GM23248 (cell line): ENCODE results near the gene PIF1. TPM values are rescaled to one million over a fixed set of nuclear protein-coding genes. Genes with fewer than 3 reads are reported as not detected.

Experiments
- DNase-seq: peaks from one replicate; pipeline ENCODE4 v3.0.0-alpha.2; 2015
- H2AFZ ChIP-seq: fragments of 200-600 bp; sonication (generic); 2 replicates; pipeline ENCODE4 v1.6.1; 2016; ENCODE audit warnings: antibody characterized with exemption
- H3F3A ChIP-seq: fragments of 200-600 bp; sonication (generic); 2 replicates; pipeline ENCODE4 v1.6.1; 2016; ENCODE audit warnings: mild to moderate bottlenecking, antibody characterized with exemption, mixed run types; ENCODE audit not compliant: insufficient read depth
- H3K27ac ChIP-seq: fragments of 200-600 bp; sonication (generic); 2 replicates; pipeline ENCODE4 v1.5.1; 2016; ENCODE audit warnings: mild to moderate bottlenecking
- H3K27me3 ChIP-seq: fragments of 200-600 bp; sonication (generic); replicated peaks from 2 replicates; pipeline ENCODE4 v1.6.1; 2016; ENCODE audit warnings: mild to moderate bottlenecking; ENCODE audit not compliant: insufficient read depth
- H3K36me3 ChIP-seq: fragments of 200-600 bp; sonication (generic); 2 replicates; pipeline ENCODE4 v1.6.1; 2016; ENCODE audit warnings: low read depth, mild to moderate bottlenecking
- H3K4me1 ChIP-seq: fragments of 200-600 bp; sonication (generic); 2 replicates; pipeline ENCODE4 v1.6.1; 2016; ENCODE audit warnings: mild to moderate bottlenecking; ENCODE audit not compliant: insufficient read depth
- H3K4me2 ChIP-seq: fragments of 200-600 bp; sonication (generic); one replicate; pipeline ENCODE4 v1.6.1; 2016; ENCODE audit warnings: mild to moderate bottlenecking; ENCODE audit not compliant: unreplicated experiment
- H3K4me3 ChIP-seq: fragments of 200-600 bp; sonication (generic); 2 replicates; pipeline ENCODE4 v1.5.1; 2016; ENCODE audit warnings: mild to moderate bottlenecking
- H3K79me2 ChIP-seq: fragments of 200-600 bp; sonication (generic); 2 replicates; pipeline ENCODE4 v1.6.1; 2016; ENCODE audit warnings: mild to moderate bottlenecking; ENCODE audit not compliant: insufficient read depth
- H3K9ac ChIP-seq: fragments of 200-600 bp; sonication (generic); 2 replicates; pipeline ENCODE4 v1.6.1; 2016; ENCODE audit warnings: mild to moderate bottlenecking
- H3K9me2 ChIP-seq: fragments of 200-600 bp; sonication (generic); 2 replicates; pipeline ENCODE4 v1.6.1; 2016; ENCODE audit warnings: mixed run types, mild to moderate bottlenecking, moderate library complexity; ENCODE audit not compliant: insufficient read depth
- H3K9me3 ChIP-seq: fragments of 200-600 bp; sonication (generic); one replicate; pipeline ENCODE4 v1.6.1; 2017; ENCODE audit warnings: low read depth
- H4K20me1 ChIP-seq: fragments of 200-600 bp; sonication (generic); 2 replicates; pipeline ENCODE4 v1.6.0; 2016; ENCODE audit not compliant: insufficient read depth
- EZH2 ChIP-seq: fragments of 200-600 bp; sonication (generic); IDR thresholded peaks from 2 replicates; pipeline ENCODE4 v1.6.1; 2018; ENCODE audit warnings: antibody characterized with exemption, mild to moderate bottlenecking; ENCODE audit not compliant: insufficient read depth, poor library complexity, severe bottlenecking
- EZH2phosphoT487 ChIP-seq: fragments of 200-600 bp; sonication (generic); IDR thresholded peaks from 2 replicates; pipeline ENCODE4 v1.6.1; 2018; ENCODE audit warnings: antibody characterized with exemption, moderate library complexity, mild to moderate bottlenecking, low read depth; ENCODE audit not compliant: insufficient read depth
- WGBS, 2 experiments: methylation state at CpG; one replicate each; pipeline ENCODE4 v1.1.6; 2015 to 2017; ENCODE audit warnings: low lambda C conversion rate in 2 of 2, low coverage in 1 of 2; ENCODE audit errors: missing lambda C conversion rate in 2 of 2; 5-methylcytosine and 5-hydroxymethylcytosine counted together
- in situ Hi-C: fragments of 300-500 bp; cut with MboI; formaldehyde crosslinking; loops from 2 replicates; pipeline ENCODE4 v1.15.0; 2020
- polyA plus RNA-seq: library from polyadenylated mRNA; unstranded; fragments of >200 nt; fragmentation: Nextera tagmentation; extraction: Ambion mirVana; gene quantifications from 2 replicates; pipeline ENCODE4 v1.2.1, GENCODE V29; 2016
- total RNA-seq: library from RNA; depleted of rRNA; stranded (reverse); fragments of >200 nt; shearing (Covaris generic); gene quantifications from 2 replicates; pipeline ENCODE4 v1.2.3, GENCODE V29; 2014

Gene PIF1
- total and polyA plus RNA-seq, 2 experiments from 2014 or later, result 7.0 to 9.7 TPM

DNA sequence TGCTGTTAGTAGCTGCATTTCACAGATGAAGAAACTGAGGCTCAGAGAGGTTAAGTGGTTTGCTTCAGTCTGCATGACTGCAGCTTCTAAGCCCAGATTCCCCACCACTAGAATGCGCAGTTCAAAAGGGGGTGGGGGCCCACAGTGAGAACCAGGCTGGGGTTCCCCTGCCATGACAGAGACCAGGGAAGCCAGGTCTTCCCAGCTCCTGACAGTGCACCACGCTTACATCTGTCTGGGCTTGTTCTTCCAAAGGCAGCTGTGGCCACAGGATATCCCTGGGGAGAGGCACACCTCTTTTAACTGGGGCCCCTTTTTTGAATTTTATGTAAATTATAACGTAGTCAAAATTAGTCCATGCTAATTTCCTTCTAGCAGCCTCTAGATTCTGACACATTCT is 21.6 kb upstream of the PIF1 start:
- Histone ChIP-seq H3K4me2 (no peak overlapping the region), H3K4me3 (no peak overlapping the region), H3K36me3 (peaks cover 12% of the 10 kb centered on the region; the same call in 1 of the 2 replicates), H4K20me1 (no peaks in the 10 kb centered on the region), H3K27ac (no peak overlapping the region), H3K9me2 (no peaks in the 10 kb centered on the region), H3K9me3 (no peaks in the 10 kb centered on the region), H3K79me2 (peaks cover 89% of the 10 kb centered on the region), H3K9ac (no peak overlapping the region), H3F3A (peaks cover 28% of the 10 kb centered on the region), H2AFZ (no peak overlapping the region), H3K4me1 (peaks cover 42% of the 10 kb centered on the region), H3K27me3 (no peaks in the 10 kb centered on the region)
- 82 to 86% methylated on average over 3 of the region's 3 CpGs for WGBS, 2 experiments
- DNase-seq, result no peak
- no peak for TF ChIP-seq EZH2
- TF ChIP-seq EZH2phosphoT487, result no peak
- in situ Hi-C loops, result no loop called here

DNA sequence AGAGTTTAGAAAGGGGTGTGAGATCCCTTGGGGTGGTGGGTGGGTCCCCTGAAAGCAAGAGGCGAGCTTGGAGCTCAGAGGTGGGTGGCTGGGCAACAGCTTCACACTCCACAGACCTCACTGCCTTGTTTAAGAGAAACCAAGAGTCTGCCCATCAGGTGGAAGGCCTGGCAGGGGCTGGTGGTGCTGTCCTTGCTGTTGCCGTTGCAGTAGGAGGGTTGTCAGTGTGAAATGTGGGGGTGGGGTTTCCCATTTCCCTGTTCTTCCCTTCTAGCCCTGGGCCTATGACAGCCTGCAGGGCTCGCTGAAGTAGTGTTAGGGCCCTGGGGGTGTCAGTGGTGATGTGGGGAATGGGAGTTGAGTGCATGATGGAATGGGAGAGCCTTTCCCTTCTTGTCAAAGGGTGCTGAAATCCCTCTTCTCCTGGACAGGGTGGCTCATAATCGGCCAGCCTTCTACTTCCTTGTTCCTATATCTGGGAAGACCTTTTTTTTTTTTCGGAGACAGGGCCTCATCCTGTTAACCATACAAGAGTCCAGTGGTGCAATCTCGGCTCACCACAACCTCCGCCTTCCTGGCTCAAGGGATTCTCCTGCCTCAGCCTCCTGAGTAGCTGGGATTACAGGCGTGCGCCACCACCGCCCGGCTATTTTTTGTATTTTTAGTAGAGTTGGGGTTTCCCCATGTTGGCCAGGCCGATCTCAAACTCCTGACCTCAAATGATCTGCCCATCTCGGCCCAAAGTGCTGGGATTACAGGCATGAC is 20.6 kb upstream of the PIF1 start:
- H4K20me1 ChIP-seq, result no peaks in the 10 kb centered on the region

DNA sequence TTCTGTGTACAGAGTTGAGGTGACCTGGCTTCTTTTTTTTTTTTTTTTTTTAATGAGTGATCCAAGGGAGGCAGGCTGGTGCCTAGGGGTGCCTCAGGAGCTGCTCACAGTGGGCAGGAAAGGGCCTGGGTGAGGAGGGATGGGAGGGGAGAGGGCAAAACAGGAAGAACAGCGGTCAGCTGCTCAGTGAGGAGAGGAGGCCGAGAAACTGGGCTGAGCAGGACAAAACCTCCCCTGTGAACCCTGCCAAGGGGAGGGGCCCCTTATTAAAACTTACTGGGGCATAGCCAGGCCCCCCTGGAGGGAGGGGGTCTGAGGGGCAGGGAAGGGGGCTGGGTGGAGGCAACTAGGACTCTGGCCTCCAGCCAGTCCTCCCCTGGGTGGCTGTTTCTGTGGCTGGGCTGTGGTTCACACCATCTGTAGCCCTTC is 19.8 kb upstream of the PIF1 start:
- peak; percentile 38 for DNase-seq

More for the DNA sequence above, 20.6 kb upstream of the PIF1 start:
- 81 to 86% methylated on average over 13 of the region's 13 CpGs for WGBS, 2 experiments
- no peak for DNase-seq
- Histone ChIP-seq H3K27ac (0 out of 2 replicates have a peak overlapping the region, but pooled peaks have one; percentile 23), H3K36me3 (peaks cover 12% of the 10 kb centered on the region; the same call in 1 of the 2 replicates), H3K4me2 (peak overlapping the region; percentile 94), H3K4me1 (peaks cover 32% of the 10 kb centered on the region), H3K9ac (no peak overlapping the region), H3K9me2 (no peaks in the 10 kb centered on the region), H3K27me3 (no peaks in the 10 kb centered on the region), H2AFZ (no peak overlapping the region), H3K9me3 (no peaks in the 10 kb centered on the region), H3K79me2 (peaks cover 89% of the 10 kb centered on the region), H3K4me3 (peak overlapping the region; percentile 88; the same call in 1 of the 2 replicates), H3F3A (peaks cover 20% of the 10 kb centered on the region)
- in situ Hi-C loops, result no loop called here
- TF ChIP-seq EZH2phosphoT487 (no peak), EZH2 (no peak)

DNA sequence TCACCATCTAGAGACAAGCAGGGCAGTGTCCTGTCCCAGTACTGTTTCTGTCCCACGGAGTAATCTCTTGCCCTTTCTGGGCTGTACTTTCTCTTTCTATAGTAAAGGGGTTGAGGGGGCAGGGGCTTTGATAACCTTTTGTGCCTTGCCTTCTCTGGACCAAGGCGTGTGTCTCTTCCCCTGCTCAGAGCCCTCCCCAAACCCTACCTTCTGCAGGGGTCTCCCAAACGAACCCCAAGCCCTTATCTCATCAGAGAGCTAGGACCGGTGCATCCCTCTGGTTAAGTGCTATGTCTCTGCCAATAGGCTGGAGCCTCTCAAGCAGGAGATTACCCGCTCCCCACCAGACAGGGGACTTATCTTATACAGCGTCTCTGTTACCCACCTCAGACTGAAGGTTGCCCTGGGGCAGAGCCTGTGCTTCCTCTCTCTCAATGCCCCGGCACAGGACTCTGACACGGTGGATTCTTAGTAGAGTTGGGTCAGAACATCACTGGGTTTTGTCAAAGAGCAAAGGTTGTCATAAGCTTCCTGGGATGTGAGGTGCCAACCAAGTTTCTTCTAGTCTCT is 19.2 kb upstream of the PIF1 start:
- TF ChIP-seq EZH2 (no peak), EZH2phosphoT487 (no peak)
- Histone ChIP-seq H3K79me2 (peaks cover 79% of the 10 kb centered on the region), H4K20me1 (no peaks in the 10 kb centered on the region), H3K36me3 (peaks cover 3% of the 10 kb centered on the region; the same call in 1 of the 2 replicates), H3K27me3 (no peaks in the 10 kb centered on the region), H3K4me1 (peaks cover 30% of the 10 kb centered on the region), H3K9me3 (no peaks in the 10 kb centered on the region), H3K9me2 (no peaks in the 10 kb centered on the region), H3K27ac (peak overlapping the region; percentile 23), H3F3A (peaks cover 9% of the 10 kb centered on the region; the same call in 1 of the 2 replicates), H3K4me3 (peak overlapping the region; percentile 88), H2AFZ (no peak overlapping the region), H3K9ac (peak overlapping the region; percentile 86), H3K4me2 (peak overlapping the region; percentile 94)
- peak; percentile 45 for DNase-seq
- WGBS, 2 experiments, result 37 to 46% methylated on average over 8 of the region's 8 CpGs
- in situ Hi-C loops, result no loop called here

More for the DNA sequence above, 19.8 kb upstream of the PIF1 start:
- WGBS, 2 experiments, result 14 to 15% methylated on average over 2 of the region's 2 CpGs
- Histone ChIP-seq H3K9me3 (no peaks in the 10 kb centered on the region), H3K4me1 (peaks cover 30% of the 10 kb centered on the region), H3K4me3 (peak overlapping the region; percentile 88), H3K79me2 (peaks cover 85% of the 10 kb centered on the region), H3K9me2 (no peaks in the 10 kb centered on the region), H3K9ac (peak overlapping the region; percentile 86), H3K27me3 (no peaks in the 10 kb centered on the region), H2AFZ (no peak overlapping the region), H3K36me3 (peaks cover 8% of the 10 kb centered on the region; the same call in 1 of the 2 replicates), H3K4me2 (peak overlapping the region; percentile 94), H3K27ac (peak overlapping the region; percentile 23), H3F3A (peaks cover 15% of the 10 kb centered on the region), H4K20me1 (no peaks in the 10 kb centered on the region)
- in situ Hi-C loops, result no loop called here
- TF ChIP-seq EZH2 (no peak), EZH2phosphoT487 (no peak)
